Breast epithelium (tissue), 3 donors: ENCODE measurements around the gene TEX261.

Source experiments
- CTCF ChIP-seq, 3 donors: fragments of 450-650 bp; IDR thresholded peaks; one replicate each; pipeline ENCODE4 v1.5.1; 2016 to 2017; ENCODE audit warnings: antibody characterized with exemption in 3 of 3, mild to moderate bottlenecking in 3 of 3, moderate library complexity in 3 of 3
- POLR2A ChIP-seq: fragments of 450-650 bp; IDR thresholded peaks from one replicate; pipeline ENCODE4 v1.6.1; 2016; ENCODE audit warnings: antibody characterized with exemption, mild to moderate bottlenecking, moderate library complexity

GRCh38 chr2:71043531-71044407 lies 49.1 kb upstream of the TEX261 start:
- no peak for TF ChIP-seq POLR2A
- TF ChIP-seq CTCF (IDR thresholded peaks at IDR 0.05): no peak
